KOPT-K1 (cell line): Measurements from ENCODE around the gene TBC1D12.

Source experiments
- H3K27ac ChIP-seq: fragments of 200-600 bp; sonication (generic); 2 replicates; pipeline ENCODE4 v1.5.1; 2016; ENCODE audit warnings: antibody characterized with exemption, mild to moderate bottlenecking, low read depth, low read length; ENCODE audit not compliant: poor library complexity, severe bottlenecking
- H3K36me3 ChIP-seq: fragments of 200-600 bp; sonication (generic); 2 replicates; pipeline ENCODE4 v1.5.1; 2017; ENCODE audit warnings: antibody characterized with exemption, mild to moderate bottlenecking, low read length, moderate library complexity; ENCODE audit not compliant: insufficient read depth
- H3K9me3 ChIP-seq: fragments of 200-600 bp; sonication (generic); 2 replicates; pipeline ENCODE4 v1.5.1; 2017; ENCODE audit warnings: antibody characterized with exemption, low read length, mild to moderate bottlenecking; ENCODE audit not compliant: insufficient read depth, poor library complexity, severe bottlenecking

Gene TBC1D12

GRCh38 chr10:94461503-94461902 is 59.2 kb downstream of the TBC1D12 start:
- Histone ChIP-seq H3K36me3 (no peaks in the 10 kb centered on the region), H3K9me3 (no peaks in the 10 kb centered on the region), H3K27ac (no peak overlapping the region)

DNA sequence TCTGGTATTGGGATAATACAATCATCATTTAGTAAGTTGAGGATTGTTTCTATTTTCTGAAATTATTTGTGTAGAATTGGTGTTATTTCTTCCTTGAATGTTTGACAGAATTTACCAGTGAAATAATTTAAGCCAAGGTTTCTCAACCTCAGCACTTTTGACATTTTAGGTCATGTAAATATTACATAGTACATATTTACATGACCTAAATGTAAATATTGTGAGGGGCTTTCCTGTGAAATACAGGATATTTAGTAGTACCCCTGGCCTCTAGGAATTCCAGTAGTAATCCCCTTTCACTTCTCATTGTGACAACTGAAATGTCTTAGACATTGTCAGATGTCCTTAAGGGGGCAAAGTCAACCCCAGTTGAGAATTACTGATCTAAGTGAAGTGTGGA is 59.8 kb downstream of the TBC1D12 start:
- no peaks in the 10 kb centered on the region for H3K36me3 ChIP-seq
- no peak overlapping the region for H3K27ac ChIP-seq
- H3K9me3 ChIP-seq: no peaks in the 10 kb centered on the region

DNA sequence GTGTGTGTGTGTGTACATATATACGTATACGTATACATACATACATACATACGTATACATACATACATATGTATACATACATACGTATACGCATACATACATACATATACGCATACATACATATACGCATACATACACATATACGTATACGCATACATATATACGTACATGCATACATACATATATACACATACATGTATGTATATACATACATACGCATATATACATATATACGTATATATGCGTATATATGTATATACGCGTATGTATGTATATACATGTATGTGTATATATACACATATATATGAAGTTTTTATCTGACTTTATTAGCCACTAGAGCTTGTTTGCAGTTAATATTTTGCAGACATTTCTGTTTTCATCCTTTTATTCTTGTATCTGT is 63.3 kb downstream of the TBC1D12 start:
- no peaks in the 10 kb centered on the region for H3K9me3 ChIP-seq
- H3K27ac ChIP-seq: no peak overlapping the region
- no peaks in the 10 kb centered on the region for H3K36me3 ChIP-seq

DNA sequence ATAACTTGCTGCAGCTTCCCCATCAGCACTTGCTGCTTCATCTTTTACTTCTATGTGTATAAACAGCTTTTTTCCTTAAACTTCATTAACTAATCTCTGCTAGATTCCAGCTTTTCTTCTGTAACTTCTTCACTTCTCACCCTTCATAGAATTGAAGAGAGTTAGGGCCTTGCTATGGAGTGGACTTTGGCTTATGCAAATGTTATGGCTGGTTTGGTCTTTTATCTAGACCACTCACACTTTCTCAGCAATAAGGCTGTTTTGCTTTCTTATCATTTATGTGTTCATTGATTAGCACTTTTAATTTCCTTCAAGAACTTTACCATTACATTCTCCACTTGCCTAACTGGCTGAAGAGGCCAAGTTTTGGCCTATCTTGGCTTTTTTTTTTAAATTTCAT is 79.1 kb downstream of the TBC1D12 start:
- no peaks in the 10 kb centered on the region for H3K36me3 ChIP-seq
- no peaks in the 10 kb centered on the region for H3K9me3 ChIP-seq

GRCh38 chr10:94483970-94484369 is 81.6 kb downstream of the TBC1D12 start:
- no peaks in the 10 kb centered on the region for H3K9me3 ChIP-seq
- H3K36me3 ChIP-seq: no peaks in the 10 kb centered on the region
- no peak overlapping the region for H3K27ac ChIP-seq

More for the DNA sequence above, 79.1 kb downstream of the TBC1D12 start:
- no peak overlapping the region for H3K27ac ChIP-seq

DNA sequence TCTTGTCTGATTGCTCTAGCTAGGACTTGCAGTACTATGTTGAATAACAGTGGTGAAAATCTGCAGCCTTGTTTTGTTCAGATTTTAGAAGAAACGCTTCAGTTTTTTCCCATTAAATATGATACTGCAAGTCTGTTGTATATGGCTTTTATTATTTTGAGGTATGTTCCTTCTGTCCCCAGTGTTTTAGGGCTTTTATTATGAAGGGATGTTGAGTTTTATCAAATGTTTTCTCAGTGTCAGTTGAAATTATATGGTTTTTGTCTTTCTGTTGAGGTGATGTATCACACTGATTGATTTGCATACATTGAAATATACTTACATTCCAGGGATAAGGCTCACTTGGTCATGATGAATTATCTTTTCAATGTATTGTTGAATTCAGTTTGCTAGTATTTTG is 82.8 kb downstream of the TBC1D12 start:
- no peaks in the 10 kb centered on the region for H3K9me3 ChIP-seq
- no peaks in the 10 kb centered on the region for H3K36me3 ChIP-seq
- no peak overlapping the region for H3K27ac ChIP-seq

DNA sequence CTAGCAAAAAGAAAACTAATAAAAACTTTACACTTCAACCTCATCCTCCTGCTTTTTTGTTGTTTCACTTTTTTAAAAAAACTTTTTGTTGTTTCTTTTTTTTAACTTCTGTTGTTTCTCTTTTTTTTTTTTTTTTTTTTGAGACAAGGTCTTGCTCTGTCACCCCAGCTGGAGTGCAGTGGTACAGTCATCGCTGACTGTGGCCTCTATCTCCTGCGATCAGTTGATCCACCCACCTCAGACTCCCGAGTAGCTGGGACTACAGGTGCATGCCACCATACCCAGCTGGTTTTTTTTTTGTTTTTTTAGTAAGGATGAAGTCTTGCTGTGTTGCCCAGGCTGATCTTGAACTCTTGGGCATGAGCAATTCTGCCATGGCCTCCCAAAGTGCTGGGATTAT is 85.2 kb downstream of the TBC1D12 start:
- Histone ChIP-seq H3K9me3 (no peaks in the 10 kb centered on the region), H3K27ac (no peak overlapping the region), H3K36me3 (no peaks in the 10 kb centered on the region)

GRCh38 chr10:94489107-94489506 is 86.8 kb downstream of the TBC1D12 start:
- H3K36me3 ChIP-seq: no peaks in the 10 kb centered on the region
- no peak overlapping the region for H3K27ac ChIP-seq
- no peaks in the 10 kb centered on the region for H3K9me3 ChIP-seq

DNA sequence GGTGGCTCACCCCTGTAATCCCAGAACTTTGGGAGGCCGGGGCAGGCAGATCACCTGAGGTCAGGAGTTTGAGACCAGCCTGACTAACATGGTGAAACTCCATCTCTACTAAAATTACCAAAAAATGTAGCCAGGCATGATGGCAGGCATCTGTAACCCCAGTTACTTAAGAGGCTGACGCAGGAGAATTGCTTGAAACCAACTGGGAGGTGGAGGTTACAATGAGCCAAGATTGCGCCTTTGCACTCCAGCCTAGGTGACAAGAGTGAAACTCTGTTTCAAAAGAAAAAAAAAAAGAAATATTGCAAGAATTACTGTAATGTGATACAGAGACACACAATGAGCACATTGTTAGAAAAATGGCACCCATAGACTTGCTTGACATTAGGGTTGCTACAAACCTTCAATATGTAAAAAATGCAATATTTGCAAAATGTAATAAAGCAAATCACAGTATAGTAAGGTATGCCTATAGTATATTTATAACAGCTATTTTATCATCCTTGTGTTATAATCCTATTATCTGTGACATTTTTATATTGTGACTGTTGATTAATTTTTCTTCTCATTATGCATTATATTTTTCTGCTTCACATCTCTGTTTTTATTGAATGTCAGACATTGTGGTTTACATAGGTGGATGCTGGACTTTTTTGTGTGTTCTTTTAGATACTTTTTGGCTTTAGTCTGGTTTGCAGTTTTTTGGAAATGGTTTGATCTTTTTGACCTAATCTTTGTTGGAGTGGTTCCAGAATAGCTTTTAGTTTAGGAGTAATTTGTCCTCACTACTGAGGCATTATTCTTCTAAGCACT is 87.8 kb downstream of the TBC1D12 start:
- Histone ChIP-seq H3K36me3 (no peaks in the 10 kb centered on the region), H3K9me3 (no peaks in the 10 kb centered on the region), H3K27ac (no peak overlapping the region)

DNA sequence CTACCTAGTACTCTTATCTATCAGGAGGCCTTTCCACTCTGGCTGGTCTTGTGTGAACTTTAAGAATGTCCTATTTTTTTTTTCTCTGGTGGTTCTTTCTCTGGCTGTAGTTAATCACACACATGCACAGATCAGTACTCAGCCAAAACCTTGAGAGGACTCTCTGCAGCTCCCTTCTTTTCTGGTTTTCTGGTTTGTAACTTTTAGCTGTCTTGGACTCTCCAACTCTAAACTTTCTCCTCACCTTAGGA is 88.4 kb downstream of the TBC1D12 start:
- Histone ChIP-seq H3K9me3 (no peaks in the 10 kb centered on the region), H3K36me3 (no peaks in the 10 kb centered on the region), H3K27ac (no peak overlapping the region)

- Histone ChIP-seq H3K27ac (no peak overlapping the region), H3K36me3 (no peaks in the 10 kb centered on the region), H3K9me3 (no peaks in the 10 kb centered on the region)
These were observed 91.1 kb downstream of the TBC1D12 start for GRCh38 chr10:94493463-94493862.

GRCh38 chr10:94496010-94496409 is 93.7 kb downstream of the TBC1D12 start:
- Histone ChIP-seq H3K9me3 (no peaks in the 10 kb centered on the region), H3K27ac (no peak overlapping the region), H3K36me3 (no peaks in the 10 kb centered on the region)

DNA sequence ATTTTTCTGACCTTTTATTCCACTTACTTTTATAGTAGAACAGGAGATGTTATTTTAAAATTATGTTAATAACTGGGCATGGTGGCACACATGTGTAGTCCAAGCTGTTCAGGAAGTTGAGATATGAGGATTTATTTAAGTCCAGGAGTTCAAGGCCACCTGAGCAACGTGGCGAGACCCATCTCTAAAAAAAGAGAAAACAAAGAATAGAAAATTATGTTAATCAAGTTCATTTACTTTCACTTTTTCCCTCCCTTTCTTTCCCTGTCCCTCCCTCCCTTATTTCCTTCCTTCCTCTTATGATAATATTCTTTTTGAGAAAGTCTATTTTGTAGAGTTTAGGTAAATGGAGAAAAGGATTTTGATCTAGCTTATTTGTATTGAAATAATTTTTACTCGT is 94.3 kb downstream of the TBC1D12 start:
- H3K36me3 ChIP-seq: no peaks in the 10 kb centered on the region
- H3K9me3 ChIP-seq: no peaks in the 10 kb centered on the region
- H3K27ac ChIP-seq: no peak overlapping the region

DNA sequence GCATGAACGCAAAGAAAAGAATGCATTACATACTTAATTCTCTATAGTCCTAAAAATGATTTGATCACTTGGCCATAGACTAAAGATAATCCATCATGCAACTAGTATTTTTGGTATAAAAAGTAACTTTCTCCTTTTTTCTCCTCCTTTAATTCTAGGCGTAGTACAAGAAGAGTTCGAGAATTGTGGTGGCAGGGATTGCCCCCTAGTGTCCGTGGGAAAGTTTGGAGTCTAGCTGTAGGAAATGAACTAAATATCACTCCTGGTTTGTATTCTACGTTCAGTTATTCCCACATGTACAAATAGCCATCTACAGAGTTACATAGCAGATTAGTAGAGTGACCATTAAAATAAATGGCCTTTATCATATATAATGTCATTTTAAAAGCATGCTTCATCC is 97.7 kb downstream of the TBC1D12 start:
- H3K9me3 ChIP-seq: no peaks in the 10 kb centered on the region

DNA sequence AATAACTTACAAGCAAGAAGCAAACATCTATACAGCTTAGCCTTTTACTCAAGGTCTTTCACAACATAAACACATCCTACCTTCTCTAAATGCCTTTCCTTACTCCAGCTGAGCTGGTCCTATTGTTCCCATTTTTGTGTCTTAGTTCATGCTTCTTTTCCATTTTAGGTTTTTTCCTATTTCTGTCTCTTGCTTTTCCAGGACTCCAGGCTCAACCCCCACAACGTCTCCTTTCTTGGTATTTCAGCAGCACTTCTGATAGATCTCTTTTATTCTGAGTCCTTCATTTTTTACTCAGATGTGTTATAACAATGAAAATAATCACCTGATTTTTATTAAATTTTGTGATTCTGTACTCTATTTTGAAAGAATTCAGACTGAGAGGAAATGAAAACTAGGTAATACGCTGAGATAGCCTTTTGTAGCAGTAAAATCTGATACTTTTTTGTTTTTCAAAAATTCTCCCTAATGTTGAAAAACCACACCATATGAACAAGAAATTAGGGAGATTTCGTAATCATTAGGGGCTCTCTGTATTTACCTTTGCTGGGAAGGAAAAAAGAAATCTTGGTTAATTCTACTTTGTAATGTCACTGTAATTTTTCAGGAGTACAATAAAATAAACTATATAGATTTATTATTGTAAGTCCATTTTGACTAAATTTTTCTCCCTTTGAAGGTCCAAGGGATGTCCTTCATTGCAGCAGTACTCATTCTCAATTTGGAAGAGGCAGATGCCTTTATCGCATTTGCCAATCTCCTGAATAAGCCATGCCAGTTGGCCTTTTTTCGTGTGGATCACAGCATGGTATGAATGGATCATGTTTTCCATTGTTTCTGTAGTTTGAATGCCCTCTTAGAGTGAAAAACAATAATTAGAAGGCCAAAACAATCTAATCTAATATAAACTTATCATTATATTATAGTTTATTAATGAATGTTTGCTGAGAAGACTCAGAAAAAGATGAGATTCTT is 119.2 kb downstream of the TBC1D12 start:
- Histone ChIP-seq H3K36me3 (no peaks in the 10 kb centered on the region), H3K9me3 (no peaks in the 10 kb centered on the region), H3K27ac (no peak overlapping the region)

More for the DNA sequence above, 97.7 kb downstream of the TBC1D12 start:
- Histone ChIP-seq H3K27ac (no peak overlapping the region), H3K36me3 (no peaks in the 10 kb centered on the region)
